IPS-NIHi7 (cell line): ENCODE measurements around the gene YDJC.
"Not testable (repeated sequence)": the region's sequence is repeated elsewhere in the genome, so short reads cannot be mapped to it uniquely, and the experiment has no call there.

Source experiments
- DNase-seq: peaks from one replicate; pipeline ENCODE4 v3.0.0; 2012; ENCODE audit warnings: mixed read lengths; ENCODE audit errors: extremely low spot score

YDJC gene, protein sequence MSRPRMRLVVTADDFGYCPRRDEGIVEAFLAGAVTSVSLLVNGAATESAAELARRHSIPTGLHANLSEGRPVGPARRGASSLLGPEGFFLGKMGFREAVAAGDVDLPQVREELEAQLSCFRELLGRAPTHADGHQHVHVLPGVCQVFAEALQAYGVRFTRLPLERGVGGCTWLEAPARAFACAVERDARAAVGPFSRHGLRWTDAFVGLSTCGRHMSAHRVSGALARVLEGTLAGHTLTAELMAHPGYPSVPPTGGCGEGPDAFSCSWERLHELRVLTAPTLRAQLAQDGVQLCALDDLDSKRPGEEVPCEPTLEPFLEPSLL

DNA sequence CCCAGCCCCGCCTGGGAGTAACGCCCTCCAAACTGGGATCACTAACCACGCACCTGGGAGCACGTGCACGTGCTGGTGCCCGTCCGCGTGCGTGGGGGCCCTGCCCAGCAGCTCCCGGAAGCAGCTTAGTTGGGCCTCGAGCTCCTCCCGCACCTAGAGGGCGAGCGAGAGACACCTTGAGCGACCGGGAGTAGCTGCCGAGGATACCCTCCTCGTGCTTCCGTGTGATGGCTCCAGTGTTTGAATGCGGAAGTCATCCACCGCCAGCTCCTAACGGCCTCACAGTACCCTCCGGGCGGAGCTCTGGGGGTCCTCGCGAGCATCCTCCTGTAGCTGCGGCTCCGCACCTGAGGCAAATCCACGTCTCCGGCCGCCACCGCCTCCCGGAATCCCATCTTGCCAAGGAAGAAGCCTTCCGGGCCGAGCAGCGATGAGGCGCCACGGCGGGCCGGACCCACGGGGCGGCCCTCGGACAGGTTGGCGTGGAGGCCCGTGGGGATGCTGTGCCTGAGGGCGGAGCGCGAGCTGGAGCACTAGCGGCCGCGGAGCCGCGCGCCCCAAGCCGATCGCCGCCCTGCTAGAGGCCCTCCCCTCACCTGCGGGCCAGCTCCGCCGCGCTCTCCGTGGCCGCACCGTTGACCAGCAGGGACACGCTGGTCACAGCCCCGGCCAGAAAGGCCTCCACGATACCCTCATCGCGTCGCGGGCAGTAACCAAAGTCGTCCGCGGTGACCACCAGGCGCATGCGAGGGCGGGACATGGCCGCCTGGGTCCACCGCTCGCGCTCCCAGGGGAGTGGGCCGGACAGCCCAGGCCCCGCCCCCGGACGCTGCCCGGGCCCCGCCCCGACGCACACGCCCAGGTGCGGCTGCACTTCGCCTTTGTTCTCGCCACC lies at the start of gene YDJC:
Gene YDJC (minus strand): TSS at position 768 of the 895 bp plus-strand sequence. CDS start 8 bp downstream, at position 760.
- DNase-seq: peak; percentile 95

DNA sequence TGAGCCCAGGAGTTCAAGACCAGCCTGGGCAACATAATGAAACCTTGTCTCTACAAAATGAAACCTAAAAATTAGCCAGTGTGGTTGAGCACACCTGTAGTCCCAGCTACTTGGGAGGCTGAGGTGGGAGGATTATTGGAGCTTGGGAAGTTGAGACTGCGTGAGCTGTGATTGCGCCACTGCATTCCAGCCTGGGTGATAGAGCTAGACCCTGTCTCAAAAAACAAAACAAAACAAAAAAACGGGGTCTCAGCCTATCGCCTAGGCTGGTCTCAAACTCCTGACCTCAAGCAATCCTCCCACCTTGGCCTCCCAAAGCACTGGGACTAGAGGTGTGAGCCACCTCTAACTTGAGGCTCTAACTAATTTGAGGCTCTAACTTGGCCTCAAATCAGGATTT lies 49.6 kb upstream of the YDJC start:
- DNase-seq: no peak

DNA sequence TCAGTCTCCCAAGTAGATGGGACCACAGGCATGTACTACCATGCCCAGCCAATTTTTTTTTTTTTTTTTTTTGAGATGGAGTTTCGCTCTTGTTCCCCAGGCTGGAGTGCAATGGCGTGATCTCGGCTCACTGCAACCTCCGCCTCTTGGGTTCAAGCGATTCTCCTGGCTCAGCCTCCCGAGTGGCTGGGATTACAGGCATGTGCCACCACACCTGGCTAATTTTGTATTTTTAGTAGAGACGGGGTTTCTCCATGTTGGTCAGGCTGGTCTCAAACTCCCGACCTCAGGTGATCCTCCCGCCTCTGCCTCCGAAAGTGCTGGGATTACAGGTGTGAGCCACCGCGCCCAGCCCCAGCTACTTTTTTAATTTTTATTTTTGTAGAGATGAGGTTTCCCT lies 49.0 kb upstream of the YDJC start:
- not testable (repeated sequence) for DNase-seq

DNA sequence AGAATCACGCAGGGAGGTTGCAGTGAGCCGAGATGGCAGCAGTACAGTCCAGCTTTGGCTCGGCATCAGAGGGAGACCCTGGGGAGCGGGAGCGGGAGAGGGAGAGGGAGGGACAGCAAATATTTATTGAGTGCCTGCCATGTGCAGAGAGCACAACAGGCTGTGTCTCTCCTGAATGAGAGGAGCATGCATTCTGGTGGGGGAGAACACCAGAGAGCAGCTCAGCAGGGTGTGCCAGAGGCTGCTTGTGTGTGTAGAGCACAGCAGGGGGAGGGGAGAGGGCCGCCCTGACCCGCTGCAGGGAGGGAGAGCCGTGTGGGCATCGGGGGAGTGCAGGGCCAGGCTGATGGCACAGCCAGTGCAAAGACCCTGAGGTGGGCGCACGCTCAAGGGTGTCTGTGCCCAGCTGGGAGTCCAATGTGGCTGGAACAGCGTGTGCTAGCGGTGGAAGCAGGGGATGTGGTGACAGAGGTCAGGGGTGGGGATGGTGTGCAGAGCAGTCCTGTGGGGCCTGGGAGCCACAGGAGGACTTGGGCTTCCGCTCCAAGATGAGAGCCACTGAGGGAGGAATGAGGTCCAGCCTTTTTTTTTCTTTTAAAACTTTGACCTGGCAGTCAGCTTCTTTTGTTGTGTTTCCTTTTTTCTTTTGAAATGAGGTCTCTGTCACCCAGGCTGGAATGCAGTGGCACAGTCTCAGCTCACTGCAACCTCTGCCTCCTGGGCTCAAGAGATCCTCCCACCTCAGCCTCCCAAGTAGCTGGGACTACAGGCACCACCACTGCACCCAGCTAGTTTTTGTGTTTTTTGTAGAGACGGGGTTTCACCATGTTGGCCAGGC lies 48.0 kb upstream of the YDJC start:
- no peak for DNase-seq

DNA sequence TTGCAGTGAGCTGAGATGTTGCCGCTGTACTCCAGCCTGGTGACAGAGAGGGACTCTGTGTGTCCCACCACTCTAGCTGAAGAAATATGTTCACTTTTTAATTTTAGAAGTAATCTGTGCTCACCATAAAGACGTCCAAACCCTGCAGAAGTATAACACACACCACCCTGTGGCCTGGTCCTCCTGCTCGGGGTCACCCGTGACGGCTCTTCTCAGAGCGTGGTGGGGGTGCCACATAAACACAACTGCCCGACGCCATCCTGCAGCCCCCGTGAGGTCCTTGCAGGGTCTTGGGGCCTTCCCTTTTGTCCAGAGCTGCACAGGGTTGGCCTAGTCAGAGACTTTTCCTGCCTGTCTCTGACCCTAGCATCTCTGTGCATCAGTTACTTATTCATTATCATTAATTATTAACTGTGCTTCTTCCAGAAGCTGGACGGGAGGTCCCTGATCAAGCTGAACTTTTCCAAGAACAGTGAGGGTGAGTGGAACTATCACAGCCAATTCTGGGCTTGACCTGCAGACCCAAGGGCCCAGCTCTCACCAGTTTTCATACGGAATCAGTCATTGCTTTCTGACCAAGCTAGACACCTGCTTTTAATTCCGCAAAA lies 44.9 kb upstream of the YDJC start:
- DNase-seq: no peak

DNA sequence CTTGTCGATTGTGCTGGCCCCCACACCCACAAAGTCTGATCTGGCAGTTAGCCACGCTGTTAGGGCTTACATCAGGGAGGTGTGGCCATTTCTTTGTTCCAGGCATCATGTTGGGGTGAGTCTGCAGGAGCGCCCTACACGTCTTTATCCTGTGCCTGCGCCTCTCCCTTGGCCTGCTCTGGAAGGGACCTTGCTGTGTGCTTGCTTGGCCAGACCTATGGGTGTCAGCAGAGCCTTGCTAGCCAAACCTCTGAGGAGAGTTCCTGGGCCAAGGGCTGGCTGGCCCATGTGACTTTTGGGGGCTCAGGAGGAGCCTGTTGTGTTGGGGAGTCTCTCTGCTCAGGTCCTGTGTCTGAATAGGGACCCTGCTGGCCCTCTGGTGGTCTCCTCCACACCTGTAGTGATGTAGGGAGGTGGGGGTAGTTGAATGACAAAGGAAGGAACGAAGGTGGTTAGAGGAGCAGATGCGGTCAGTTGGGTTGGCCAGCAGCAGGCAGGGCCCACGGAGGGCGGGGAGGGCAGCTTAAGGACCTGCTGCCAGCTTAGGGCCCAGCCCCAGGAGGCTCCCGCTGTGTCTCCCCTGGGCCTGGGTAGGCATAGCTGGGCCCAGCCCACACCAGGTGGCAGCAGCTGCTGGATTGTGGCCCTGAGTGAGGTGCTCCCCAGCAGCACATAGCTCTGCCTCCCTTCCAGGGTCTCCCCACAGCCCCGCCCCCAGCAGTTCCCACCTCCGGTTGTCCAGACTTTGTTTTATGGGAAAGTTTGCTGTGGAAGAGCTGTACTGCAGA lies 43.9 kb upstream of the YDJC start:
- DNase-seq: no peak

DNA sequence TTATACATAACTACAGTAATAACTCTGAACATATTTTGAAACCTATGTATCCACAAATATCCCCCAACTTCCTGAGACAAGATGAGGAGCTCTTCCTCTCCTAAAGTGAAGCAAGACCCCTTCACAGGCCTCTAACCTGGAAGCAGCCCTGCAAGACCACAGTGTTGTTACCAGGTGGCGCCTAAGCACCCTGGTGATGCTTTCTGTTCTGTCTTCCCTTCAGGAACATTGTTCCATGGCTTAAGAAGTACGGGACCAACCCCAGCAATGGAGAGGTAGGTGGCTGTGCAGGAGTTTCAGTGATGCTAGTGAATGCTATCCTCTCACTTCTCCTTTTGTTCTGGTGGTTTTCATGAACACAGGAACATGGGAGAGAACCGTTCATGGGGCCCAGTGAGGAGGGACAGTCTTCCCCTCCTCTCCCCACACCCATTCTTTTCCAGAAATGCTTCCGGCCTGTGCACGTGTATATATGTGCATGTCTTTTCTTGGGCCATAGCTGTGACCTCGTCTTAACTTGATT lies 42.3 kb upstream of the YDJC start:
- no peak for DNase-seq

DNA sequence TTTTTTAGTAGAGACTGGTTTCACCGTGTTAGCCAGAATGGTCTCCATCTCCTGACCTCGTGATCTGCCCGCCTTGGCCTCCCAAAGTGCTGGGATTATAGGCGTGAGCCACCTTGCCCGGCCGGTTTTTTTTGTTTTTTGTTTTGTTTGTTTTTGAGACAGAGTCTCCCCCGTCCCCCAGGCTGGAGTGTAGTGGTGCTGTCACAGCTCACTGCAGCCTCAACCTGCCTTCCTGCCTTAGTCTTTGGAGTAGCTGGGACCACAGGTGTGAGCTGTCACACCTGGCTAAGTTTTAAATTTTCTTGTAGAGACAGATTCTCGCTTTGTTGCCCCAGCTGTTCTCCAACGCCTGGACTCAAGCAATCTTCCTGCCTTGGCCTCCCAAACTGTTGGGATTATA lies 39.2 kb upstream of the YDJC start:
- DNase-seq: no peak

DNA sequence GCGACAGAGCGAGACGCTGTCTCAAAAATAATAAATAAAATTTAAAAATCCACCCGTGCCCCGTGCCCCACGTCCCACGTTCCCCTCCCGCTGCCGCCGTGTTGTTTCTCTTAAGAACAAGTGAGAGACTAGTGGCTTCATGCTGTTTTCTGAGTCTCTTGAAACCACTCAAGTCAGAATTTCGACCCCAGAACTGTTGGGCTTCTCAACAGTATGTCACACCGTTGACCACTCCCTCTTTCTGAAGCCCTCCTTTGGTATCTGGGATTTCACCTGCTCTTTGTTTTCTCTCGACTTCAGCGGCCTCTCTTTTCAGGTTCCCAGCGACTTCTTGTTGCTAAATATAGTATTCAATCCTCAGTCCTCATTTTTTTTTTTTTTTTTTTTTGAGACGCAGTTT lies 37.0 kb upstream of the YDJC start:
- DNase-seq: no peak

DNA sequence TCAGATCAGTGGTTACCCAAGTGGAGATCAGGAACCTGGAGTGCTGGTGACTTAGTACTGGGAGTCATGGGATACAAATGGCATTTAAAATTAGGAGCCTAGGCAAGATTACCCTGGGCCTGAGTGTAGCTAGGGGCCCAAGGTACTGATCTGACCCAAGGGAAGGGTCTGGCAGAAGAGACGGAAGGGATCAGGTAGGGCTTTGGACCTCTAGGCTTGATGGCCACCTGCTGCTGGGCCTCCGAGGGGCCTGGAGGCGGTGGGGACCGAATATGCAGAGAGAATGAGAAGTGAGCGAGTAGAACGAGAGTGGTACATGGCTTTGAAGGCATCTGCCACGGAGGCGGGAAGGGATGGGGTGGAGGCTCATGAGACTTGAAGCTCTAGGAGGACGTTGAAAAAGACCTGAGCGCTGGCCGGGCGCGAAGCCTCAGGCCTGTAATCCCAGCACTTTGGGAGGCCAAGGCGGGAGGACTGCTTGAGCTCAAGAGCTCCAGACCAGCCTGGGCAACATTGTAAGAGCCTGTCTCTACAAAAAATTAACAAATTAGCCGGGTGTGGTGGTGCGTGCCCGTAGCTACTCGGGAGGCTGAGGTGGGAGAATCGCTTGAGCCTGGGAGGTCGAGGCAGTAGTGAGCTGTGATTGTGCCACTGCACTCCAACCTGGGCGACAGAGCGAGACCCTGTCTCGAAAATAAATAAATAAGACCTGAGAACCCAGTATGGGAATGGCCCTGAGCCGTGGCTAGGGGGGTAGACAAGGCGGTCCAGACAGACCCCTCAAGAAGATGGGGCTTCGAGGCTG lies 35.4 kb upstream of the YDJC start:
- no peak for DNase-seq

DNA sequence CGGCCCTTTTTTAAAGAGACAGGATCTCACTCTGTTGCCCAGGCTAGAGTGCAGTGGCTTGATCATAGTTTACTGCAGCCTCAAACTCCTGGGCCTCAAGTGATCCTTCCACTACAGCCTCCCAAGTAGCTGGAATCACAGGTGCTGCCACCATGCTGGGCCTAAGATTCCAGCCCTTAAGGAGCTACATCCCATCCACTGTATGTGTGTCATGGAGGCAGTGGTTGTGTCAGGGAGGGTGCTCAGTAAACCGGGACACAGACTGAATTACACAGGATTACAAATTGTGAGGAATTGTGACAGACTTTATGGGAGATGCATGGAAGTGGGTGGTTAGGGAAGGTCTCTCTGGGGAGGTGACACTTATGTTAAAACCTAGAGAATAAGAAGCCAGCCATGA lies 33.9 kb upstream of the YDJC start:
- DNase-seq: no peak

DNA sequence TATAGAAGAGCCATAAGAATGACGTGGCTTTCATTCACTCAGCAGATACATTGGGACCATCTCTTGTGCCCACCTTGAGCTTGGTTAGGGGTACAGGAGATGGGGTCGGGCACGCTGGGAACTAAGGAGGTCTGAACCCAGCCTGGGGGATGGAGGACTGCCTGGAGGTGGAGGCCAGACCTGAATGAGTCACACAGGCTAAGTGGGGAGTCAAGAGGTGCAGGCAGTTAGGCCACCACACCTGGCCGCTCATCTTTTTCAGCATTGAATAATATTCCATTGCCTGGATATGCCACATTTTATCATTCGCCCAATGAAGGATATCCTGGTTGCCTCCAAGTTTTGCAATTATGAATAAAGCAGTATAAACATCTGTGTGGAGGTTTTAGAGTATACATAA lies 32.2 kb upstream of the YDJC start:
- no peak for DNase-seq

DNA sequence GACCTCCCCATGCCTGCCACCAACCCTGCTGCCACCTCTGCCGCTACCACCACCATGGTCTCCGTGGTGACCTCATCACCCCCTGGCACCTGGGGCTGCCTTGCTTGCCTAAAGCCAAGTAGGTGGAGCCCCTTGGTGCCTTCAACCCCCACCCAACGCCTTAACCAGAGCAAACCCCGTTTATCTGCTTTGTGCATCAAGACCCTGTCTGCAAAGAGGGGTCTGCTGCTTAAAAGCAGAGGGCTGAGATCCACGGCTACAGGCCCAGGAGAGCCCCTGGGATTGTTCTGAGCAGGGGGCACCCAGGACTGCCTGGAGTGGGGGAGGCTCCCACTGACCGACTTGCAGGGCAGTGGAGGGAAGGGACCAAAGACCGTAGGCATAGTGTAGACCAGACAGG lies 31.1 kb upstream of the YDJC start:
- DNase-seq: no peak

DNA sequence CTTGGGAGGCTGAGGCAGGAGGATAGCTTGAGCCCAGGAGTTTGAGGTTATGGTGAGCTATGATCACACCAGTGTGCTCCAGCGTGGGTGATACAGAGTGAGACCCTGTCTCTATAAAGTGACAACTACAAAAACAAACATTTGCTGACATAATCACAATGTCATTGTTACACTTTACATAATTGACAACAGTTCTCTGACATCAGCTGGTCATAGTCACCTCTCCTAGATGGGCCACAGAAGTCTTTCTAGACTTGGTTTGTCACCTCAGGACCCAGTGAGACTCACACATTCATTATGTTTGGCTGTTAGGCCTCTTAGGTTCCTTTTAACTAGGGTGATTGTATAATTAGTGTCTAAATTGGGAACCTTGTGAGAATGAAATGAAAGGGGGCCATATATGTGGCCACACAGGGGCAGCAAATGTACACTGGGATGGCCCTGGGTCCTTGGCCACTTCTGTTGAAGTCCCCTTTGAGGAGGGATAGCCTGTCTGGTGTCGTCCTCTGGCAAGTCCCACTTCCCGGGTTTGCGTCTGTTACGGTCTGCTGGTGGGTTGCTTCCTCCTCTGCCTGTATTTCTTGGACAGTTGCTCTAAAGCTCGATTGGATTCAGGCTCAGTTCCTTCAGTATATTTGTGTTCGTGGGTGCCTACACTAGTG lies 30.2 kb upstream of the YDJC start:
- DNase-seq: no peak

DNA sequence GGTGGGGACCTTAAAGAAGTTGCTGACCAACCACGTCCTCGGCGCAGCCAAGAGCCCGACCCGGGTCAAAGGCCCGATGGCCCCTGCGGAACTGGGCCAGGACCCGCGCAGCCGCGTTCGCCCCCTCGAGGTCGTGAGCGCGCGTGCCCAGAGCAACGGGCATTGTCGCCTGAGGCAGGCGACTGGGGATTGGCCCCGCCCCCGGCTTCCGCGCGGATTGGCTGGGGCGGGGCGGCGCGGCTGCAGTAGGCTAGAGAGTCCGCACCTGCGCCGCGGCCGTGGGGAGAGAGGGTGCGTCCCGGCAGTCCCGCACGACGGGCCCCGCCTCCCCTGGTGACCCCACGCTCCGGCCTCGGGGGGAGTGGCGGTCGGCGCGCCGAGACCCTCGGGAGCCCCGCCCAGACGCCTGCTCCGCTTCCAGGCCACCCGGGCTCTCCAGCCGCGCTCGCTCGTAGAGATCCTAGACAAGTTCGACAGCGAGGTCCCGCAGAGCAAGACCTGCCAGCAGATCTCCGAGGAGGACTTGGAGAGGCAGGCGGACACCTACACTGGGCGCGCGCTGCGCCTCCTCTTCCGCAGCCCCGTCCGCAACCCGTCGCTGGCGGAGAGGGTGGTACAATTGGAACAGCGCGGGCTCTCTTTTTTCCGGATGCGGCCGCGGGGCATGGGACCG lies 27.7 kb upstream of the YDJC start:
- DNase-seq: peak; percentile 88

DNA sequence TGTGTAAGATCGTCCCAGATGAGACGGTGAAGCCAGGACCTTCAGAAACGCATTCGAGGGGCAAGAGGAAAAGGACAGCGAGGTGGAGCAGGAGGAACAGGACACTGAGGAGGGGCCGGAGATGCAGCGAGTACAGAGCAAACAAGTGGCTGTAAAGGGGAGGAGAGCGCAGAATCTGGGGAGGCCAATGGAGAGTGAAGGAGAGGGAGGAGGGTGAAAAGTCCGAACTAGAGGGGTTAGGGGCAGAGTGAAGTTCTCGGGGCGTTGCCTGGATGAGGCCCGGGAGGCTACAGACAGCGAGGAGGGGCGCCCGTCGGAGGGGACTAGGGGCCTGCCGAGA lies 27.2 kb upstream of the YDJC start:
- DNase-seq: no peak

DNA sequence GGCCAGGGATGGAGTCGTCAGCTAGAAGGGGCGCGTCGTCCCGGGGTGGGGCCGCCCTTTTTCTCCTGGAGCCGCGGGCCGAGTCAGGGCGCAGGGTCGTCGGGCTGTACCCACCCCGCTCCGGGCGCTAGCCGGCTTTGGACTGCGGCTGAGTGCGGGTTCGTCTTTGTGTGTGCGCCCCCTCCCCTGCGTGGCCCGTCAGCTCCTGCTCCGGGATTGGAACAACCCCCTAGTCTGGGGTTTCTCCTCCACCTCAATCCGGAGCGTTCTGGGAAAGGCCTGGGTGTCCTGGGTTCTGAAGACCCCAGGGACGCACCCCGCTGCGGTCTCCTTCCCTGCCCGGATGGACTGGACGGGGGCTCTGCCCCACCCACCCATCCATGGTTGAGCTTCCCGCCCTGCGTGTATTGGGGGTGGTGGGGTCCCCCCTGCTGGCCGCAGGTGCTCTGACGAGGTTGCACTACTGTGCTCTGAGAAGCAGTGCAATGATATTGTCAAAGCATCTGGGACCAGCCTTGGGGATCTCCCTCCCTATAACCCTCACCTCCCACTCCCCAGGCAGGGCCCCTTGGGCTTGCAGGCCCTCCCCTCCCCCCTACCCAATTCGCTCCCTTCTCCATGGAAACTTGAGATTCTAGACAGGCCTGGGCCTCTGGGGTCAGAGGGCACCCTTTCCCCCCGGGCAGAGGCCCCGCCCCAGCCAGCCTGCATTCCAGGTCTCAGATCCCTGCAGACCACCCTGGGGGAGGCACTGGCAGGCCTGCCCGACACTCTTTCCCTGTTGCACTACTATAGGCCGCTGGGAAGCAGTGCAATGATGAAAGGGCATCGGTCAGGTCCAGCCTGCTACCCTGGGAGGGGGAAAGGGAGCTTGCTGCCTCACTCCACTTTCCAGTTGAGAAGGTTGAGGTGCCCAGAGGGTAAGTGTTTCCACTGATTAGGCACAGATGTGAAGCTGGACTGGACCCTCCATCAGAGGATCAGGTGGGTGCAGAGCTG lies 23.0 kb upstream of the YDJC start:
- peak; percentile 70 for DNase-seq
